Lung (tissue), 12 donors: ENCODE measurements around the gene WDR64. TPM values are rescaled to one million over a fixed set of nuclear protein-coding genes. Genes with fewer than 3 reads are reported as not detected.

Source experiments
- ATAC-seq: fragments of 200-7000 bp; cut with Tn5 transposase; one replicate; pipeline ENCODE4 v1.9.1; 2020; ENCODE audit warnings: moderate number of reproducible peaks; ENCODE audit not compliant: insufficient read depth, low FRiP score
- DNase-seq, 3 donors: peaks; one replicate each; pipeline ENCODE4 v3.0.0-alpha.2; 2013 to 2017
- H3K27ac ChIP-seq, 2 donors: one replicate each; pipeline ENCODE4 v1.5.1; 2013; ENCODE audit warnings: mild to moderate bottlenecking in 2 of 2, moderate library complexity in 2 of 2, control low read depth in 1 of 2, inconsistent platforms in 1 of 2, low read depth in 1 of 2, low read length in 1 of 2
- H3K27me3 ChIP-seq, 3 donors: one replicate each; pipeline ENCODE4 v1.5.1; 2013; ENCODE audit warnings: low read length in 2 of 3; ENCODE audit not compliant: control insufficient read depth in 3 of 3, insufficient read depth in 3 of 3
- H3K36me3 ChIP-seq, 4 donors: one replicate each; pipeline ENCODE4 v1.5.1; 2013; ENCODE audit warnings: low read length in 4 of 4, mild to moderate bottlenecking in 1 of 4, moderate library complexity in 1 of 4; ENCODE audit not compliant: control insufficient read depth in 4 of 4, insufficient read depth in 4 of 4
- H3K4me1 ChIP-seq, 5 donors: one replicate each; pipeline ENCODE4 v1.5.1; 2013; ENCODE audit warnings: low read length in 5 of 5, mild to moderate bottlenecking in 2 of 5, moderate library complexity in 1 of 5; ENCODE audit not compliant: control insufficient read depth in 5 of 5, insufficient read depth in 5 of 5
- H3K4me3 ChIP-seq: one replicate; pipeline ENCODE4 v1.5.1; 2013; ENCODE audit warnings: mild to moderate bottlenecking, control low read depth, moderate library complexity
- H3K9ac ChIP-seq, 2 donors: one replicate each; pipeline ENCODE4 v1.5.1; 2013; ENCODE audit warnings: low read length in 2 of 2, control low read depth in 1 of 2; ENCODE audit not compliant: insufficient read depth in 1 of 2
- H3K9me3 ChIP-seq, 4 donors: one replicate each; pipeline ENCODE4 v1.5.1; 2013; ENCODE audit warnings: low read length in 3 of 4, mild to moderate bottlenecking in 1 of 4, moderate library complexity in 1 of 4; ENCODE audit not compliant: control insufficient read depth in 4 of 4, insufficient read depth in 3 of 4
- WGBS, 2 donors: extraction: QIAGEN DNeasy Blood & Tissue Kit; methylation state at CpG; one replicate each; pipeline ENCODE4 v1.1.7; 2013; 5-methylcytosine and 5-hydroxymethylcytosine counted together
- polyA plus RNA-seq, 2 donors: library from polyadenylated mRNA; stranded (reverse); fragments of 200-250 nt; gene quantifications; one replicate each; pipeline ENCODE4 v1.2.1, GENCODE V29; 2013
- total RNA-seq, 2 donors: library from RNA; depleted of rRNA in 1 of 2; stranded (reverse); fragments of >200 nt in 1 of 2; gene quantifications; one replicate each; pipeline ENCODE4 v1.2.1, GENCODE V29; 2014 to 2021
- TF ChIP-seq, protein P1 (sequence below): IDR thresholded peaks from 2 replicates; pipeline ENCODE4 v1.5.1; 2012; ENCODE audit warnings: mild to moderate bottlenecking; ENCODE audit errors: control extremely low read depth, extremely low read depth
- donor health status: control.
- donor health status: control.
- donor health status: Bipolar disorder and iron deficiency.
- donor health status: healthy.
- donor health status: DM: yes; HTN: yes; CAD: no.

Gene WDR64
- total and polyA plus RNA-seq, 4 donors: not detected

DNA sequence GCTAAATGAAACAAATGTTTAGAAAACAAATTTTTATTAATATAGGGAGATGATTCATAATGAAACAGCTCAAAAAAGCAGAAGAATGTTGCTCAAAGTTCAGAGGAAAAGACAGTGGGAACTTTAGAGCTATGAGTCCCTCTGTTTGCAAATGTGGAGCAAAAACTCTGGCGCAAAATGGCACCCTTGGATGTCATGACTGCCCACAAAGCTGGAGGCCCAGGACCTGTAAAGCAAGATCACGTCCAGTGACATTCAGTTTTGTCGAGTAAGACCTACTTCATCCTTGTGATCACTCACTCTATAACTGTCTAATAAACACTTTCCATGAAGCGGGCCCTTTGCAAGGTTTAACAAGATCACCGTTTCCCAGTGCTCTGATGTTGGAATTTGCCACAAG, 186.8 kb downstream of the WDR64 start:
- TF ChIP-seq, protein P1, sequence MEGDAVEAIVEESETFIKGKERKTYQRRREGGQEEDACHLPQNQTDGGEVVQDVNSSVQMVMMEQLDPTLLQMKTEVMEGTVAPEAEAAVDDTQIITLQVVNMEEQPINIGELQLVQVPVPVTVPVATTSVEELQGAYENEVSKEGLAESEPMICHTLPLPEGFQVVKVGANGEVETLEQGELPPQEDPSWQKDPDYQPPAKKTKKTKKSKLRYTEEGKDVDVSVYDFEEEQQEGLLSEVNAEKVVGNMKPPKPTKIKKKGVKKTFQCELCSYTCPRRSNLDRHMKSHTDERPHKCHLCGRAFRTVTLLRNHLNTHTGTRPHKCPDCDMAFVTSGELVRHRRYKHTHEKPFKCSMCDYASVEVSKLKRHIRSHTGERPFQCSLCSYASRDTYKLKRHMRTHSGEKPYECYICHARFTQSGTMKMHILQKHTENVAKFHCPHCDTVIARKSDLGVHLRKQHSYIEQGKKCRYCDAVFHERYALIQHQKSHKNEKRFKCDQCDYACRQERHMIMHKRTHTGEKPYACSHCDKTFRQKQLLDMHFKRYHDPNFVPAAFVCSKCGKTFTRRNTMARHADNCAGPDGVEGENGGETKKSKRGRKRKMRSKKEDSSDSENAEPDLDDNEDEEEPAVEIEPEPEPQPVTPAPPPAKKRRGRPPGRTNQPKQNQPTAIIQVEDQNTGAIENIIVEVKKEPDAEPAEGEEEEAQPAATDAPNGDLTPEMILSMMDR: no peak
- Histone ChIP-seq H3K4me1 (no peaks in the 10 kb centered on the region), H3K9ac (no peak overlapping the region), H3K4me3 (no peak overlapping the region), H3K36me3 (no peaks in the 10 kb centered on the region), H3K27ac (no peak overlapping the region), H3K27me3 (peaks cover 0 to 5% (median 0%) of the 10 kb centered on the region in 3 donors), H3K9me3 (no peaks in the 10 kb centered on the region)
- WGBS, 2 donors: 91 to 95% methylated on average over 5 of the region's 5 CpGs
- ATAC-seq: no peak
- no peak for DNase-seq

DNA sequence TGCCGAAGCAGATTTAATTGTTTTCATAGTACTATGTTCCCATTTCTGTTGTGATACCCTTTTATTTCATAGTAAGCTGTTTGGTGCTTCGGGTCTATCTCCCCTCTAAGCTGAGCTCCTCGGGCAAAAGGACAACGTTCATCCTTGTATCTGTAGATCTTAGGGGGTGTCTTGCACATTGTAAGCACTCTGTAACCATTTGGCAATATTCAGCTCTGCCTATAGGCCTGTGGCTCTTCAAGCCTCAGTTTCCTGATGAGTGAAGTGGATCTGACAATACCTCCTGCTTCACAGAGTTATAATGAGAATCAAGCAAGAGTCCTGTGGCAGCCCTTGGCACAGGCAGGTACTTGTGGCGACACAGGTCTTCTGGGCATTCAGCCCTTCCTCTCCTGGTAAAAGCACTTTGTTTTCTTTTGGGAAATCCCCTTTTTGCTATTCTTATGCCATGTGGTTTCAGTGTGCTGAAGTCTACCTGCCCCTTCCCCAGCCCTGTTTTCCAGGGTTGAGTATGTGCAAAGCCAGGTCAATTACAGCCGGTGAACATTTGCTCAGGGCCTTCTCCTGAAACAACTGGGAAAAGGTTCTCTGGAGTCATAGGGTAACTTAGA, 187.4 kb downstream of the WDR64 start:
- WGBS, 2 donors: 85 to 91% methylated on average over 6 of the region's 6 CpGs
- ATAC-seq (no peak), DNase-seq (no peak)
- TF ChIP-seq, protein P1: no peak
- H3K9ac ChIP-seq: no peak overlapping the region
- H3K4me1 ChIP-seq: no peaks in the 10 kb centered on the region
- no peak overlapping the region for H3K4me3 ChIP-seq
- H3K27ac ChIP-seq: no peak overlapping the region
- no peaks in the 10 kb centered on the region for H3K9me3 ChIP-seq
- peaks cover 0 to 5% (median 0%) of the 10 kb centered on the region in 3 donors for H3K27me3 ChIP-seq
- no peaks in the 10 kb centered on the region for H3K36me3 ChIP-seq

DNA sequence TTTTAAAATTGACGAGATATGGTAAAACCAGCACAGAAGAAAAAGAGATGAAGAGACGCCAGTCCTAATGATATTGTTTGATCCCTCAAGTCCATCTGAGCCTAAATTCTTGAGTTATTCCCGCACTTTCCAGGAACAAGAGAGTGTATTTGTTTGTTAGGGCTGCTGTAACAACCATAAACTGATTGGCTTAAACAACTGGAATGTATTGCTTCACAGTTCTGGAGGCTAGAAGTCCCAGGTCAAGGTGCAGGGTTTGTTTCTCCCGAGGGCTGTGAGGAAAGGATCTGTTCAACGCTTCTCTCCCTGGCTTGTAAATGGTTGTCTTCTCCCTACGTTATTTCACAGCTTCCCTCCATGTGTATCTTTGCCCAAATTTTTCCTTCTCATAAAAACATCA, 188.1 kb downstream of the WDR64 start:
- DNase-seq: no peak
- Histone ChIP-seq H3K9ac (no peak overlapping the region), H3K9me3 (no peaks in the 10 kb centered on the region), H3K4me1 (no peaks in the 10 kb centered on the region), H3K4me3 (no peak overlapping the region), H3K36me3 (no peaks in the 10 kb centered on the region), H3K27me3 (peaks cover 0 to 5% (median 0%) of the 10 kb centered on the region in 3 donors), H3K27ac (no peak overlapping the region)
- no peak for ATAC-seq
- WGBS, 2 donors: 91 to 96% methylated on average over 6 of the region's 6 CpGs
- TF ChIP-seq, protein P1: no peak

GRCh38 chr1:241841691-241842090, 189.6 kb downstream of the WDR64 start:
- no peak for DNase-seq
- no peaks in the 10 kb centered on the region for H3K9me3 ChIP-seq
- H3K27me3 ChIP-seq: peaks cover 0 to 5% (median 0%) of the 10 kb centered on the region in 3 donors
- H3K27ac ChIP-seq: no peak overlapping the region
- H3K4me3 ChIP-seq: no peak overlapping the region
- 80 to 87% methylated on average over 3 of the region's 3 CpGs for WGBS, 2 donors
- no peak for ATAC-seq
- TF ChIP-seq, protein P1: no peak
- no peak overlapping the region for H3K9ac ChIP-seq
- no peaks in the 10 kb centered on the region for H3K4me1 ChIP-seq
- H3K36me3 ChIP-seq: no peaks in the 10 kb centered on the region
